OCI-LY7 (cell line): ENCODE measurements around the gene SPATA2. TPM values are rescaled to one million over a fixed set of nuclear protein-coding genes. Genes with fewer than 3 reads are reported as not detected.

Experiments used
- BruUV-seq: library from RNA; stranded (reverse); fragments of 400-500 nt; replicated peaks from 2 replicates; lab custom pipeline; 2021; lab: Mats Ljungman, UMichigan
- CTCF ChIA-PET: fragments of 300-600 bp; sonication (Branson Sonifier 250); formaldehyde crosslinking; loops from one replicate; lab custom pipeline; 2022; ENCODE audit warnings: antibody characterized with exemption; ENCODE audit not compliant: unreplicated experiment; lab: Charles Lee
- POLR2A ChIA-PET: fragments of 300-600 bp; sonication (Branson Sonifier 250); formaldehyde crosslinking; loops from one replicate; lab custom pipeline; 2022; ENCODE audit warnings: antibody characterized with exemption; lab: Charles Lee
- DNase-seq: peaks from one replicate; pipeline ENCODE4 v3.0.0-alpha.2; 2015; ENCODE audit warnings: low spot score
- H2AFZ ChIP-seq: fragments of 200-600 bp; sonication (generic), shearing (Covaris generic); 2 replicates; pipeline ENCODE4 v1.6.1; 2014; ENCODE audit warnings: mild to moderate bottlenecking, antibody characterized with exemption, low read length, moderate library complexity
- H3K27ac ChIP-seq: fragments of 200-600 bp; sonication (generic); 2 replicates; pipeline ENCODE4 v1.5.1; 2014; ENCODE audit warnings: mixed run types, low read depth, mild to moderate bottlenecking, moderate library complexity, low read length, inconsistent platforms; ENCODE audit not compliant: poor library complexity, severe bottlenecking
- H3K36me3 ChIP-seq: fragments of 200-600 bp; sonication (generic); 2 replicates; pipeline ENCODE4 v1.6.1; 2014; ENCODE audit warnings: mild to moderate bottlenecking, antibody characterized with exemption, low read length, moderate library complexity, mixed read lengths; ENCODE audit not compliant: insufficient read depth
- H3K4me1 ChIP-seq: fragments of 200-600 bp; sonication (generic); 2 replicates; pipeline ENCODE4 v1.5.1; 2014; ENCODE audit warnings: mild to moderate bottlenecking, low read length; ENCODE audit not compliant: insufficient read depth, poor library complexity, severe bottlenecking
- H3K4me2 ChIP-seq: fragments of 200-600 bp; sonication (generic); 2 replicates; pipeline ENCODE4 v1.6.1; 2014; ENCODE audit warnings: mild to moderate bottlenecking, low read length
- H3K4me3 ChIP-seq: fragments of 200-600 bp; sonication (generic); 2 replicates; pipeline ENCODE4 v1.5.1; 2014; ENCODE audit warnings: mild to moderate bottlenecking, low read depth, low read length; ENCODE audit not compliant: poor library complexity, severe bottlenecking
- H3K79me2 ChIP-seq: fragments of 200-600 bp; sonication (generic); 2 replicates; pipeline ENCODE4 v1.6.1; 2016; ENCODE audit warnings: low read depth, mild to moderate bottlenecking, low read length, moderate library complexity, mixed read lengths; ENCODE audit not compliant: insufficient read depth
- H3K9me2 ChIP-seq: fragments of 200-600 bp; sonication (generic); 2 replicates; pipeline ENCODE4 v1.6.1; 2016; ENCODE audit warnings: mild to moderate bottlenecking, low read length, mixed read lengths; ENCODE audit not compliant: insufficient read depth
- H3K9me3 ChIP-seq: fragments of 200-600 bp; sonication (generic); 2 replicates; pipeline ENCODE4 v1.6.1; 2014; ENCODE audit warnings: mild to moderate bottlenecking, mixed run types, low read length, mixed read lengths
- H4K20me1 ChIP-seq: fragments of 200-600 bp; sonication (generic); 2 replicates; pipeline ENCODE4 v1.6.1; 2014; ENCODE audit warnings: mild to moderate bottlenecking, antibody characterized with exemption, low read length, moderate library complexity, mixed read lengths; ENCODE audit not compliant: insufficient read depth
- EZH2phosphoT487 ChIP-seq: fragments of 200-600 bp; sonication (generic); IDR thresholded peaks from 2 replicates; pipeline ENCODE4 v1.6.1; 2018; ENCODE audit warnings: low read depth, borderline replicate concordance, mild to moderate bottlenecking, mixed run types, antibody characterized with exemption, low read length, moderate library complexity, mixed read lengths
- intact Hi-C: fragments of 100-400 bp; cut with micrococcal nuclease; formaldehyde crosslinking; loops from one replicate; pipeline ENCODE4 v1.10.0; 2022; ENCODE audit not compliant: unreplicated experiment
- total RNA-seq, 2 experiments: library from RNA; depleted of rRNA in 1 of 2; stranded (reverse); fragments of >200 nt in 1 of 2; shearing (Covaris generic) in 1 of 2; gene quantifications; 2 replicates each; pipeline ENCODE4 v1.2.3, GENCODE V29; 2014 to 2022
- TF ChIP-seq, protein P1 (sequence below): fragments of 200-600 bp; sonication (generic); conservative IDR thresholded peaks from 2 replicates; pipeline ENCODE4 v1.5.1; 2014; ENCODE audit warnings: mild to moderate bottlenecking, antibody characterized with exemption, low read length, moderate library complexity, mixed read lengths

The SPATA2 gene
- total RNA-seq, 2 experiments from 2014 or later = 3.9 to 8.1 TPM

DNA sequence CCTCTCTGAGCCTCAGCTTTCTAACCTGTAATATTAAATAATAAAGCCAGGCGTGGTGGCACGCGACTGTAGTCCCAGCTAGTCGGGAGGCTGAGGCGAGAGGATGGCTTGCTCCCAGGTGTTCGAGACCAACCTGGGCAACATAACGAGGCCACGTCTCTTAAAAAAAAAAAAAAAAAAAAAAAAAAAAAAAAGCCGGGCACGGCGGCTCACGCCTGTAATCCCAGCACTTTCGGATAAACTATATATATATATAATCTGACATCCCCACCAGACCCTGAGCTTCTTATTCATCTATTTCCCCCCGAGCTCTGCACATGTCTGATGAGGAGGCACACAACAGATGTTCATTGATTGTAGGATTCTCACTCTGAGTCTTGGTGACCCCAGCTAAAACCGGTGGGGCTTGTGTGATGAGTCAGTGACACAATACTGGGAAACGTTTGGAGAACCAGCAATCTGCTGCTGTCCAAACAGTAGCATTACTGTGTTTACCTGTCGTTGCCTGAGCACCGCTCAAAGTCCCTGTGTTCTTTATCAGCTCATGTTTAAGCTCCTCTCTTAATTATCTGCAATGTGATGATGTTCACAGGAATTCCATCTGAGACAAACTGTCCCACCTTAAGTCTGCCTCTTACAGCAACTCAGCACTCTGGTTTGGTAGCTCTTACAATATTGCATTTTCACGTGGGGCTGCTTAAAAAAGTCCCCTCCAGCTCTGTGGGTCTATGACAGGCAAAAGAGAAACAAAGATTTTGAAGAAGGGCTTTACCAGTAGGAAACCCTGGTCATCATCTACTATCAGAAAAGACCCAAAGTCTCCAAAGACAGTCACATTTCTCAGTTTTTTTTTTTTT is 1.0 kb upstream of the SPATA2 start:
- POLR2A ChIA-PET = interaction anchor here (0.5 to 2.7 kb wide), 11 partner anchors 13 to 878 kb away, joined by 3 to 13 read pairs (median 4); partner anchors contain the start of genes BCAS4, PTPN1 and RNF114
- CTCF ChIA-PET = interaction anchor here (0.9 kb wide), 3 partner anchors 19 to 308 kb away, joined by 3 to 4 read pairs (median 3); no protein-coding TSS in a partner anchor

GRCh38 chr20:49915118-49915379 is 280 bp downstream of the SPATA2 start:
- no TSS peak for BruUV-seq
- Histone ChIP-seq H3K9me3 (no peaks in the 10 kb centered on the region), H3K4me3 (peak overlapping the region; percentile 98), H3K79me2 (peaks cover 36% of the 10 kb centered on the region), H3K4me1 (peaks cover 29% of the 10 kb centered on the region), H4K20me1 (peaks cover 4% of the 10 kb centered on the region; the same call in 1 of the 2 replicates), H3K4me2 (peak overlapping the region; percentile 100), H3K36me3 (peaks cover 5% of the 10 kb centered on the region; the same call in 1 of the 2 replicates), H3K27ac (peak overlapping the region; percentile 87), H2AFZ (peak overlapping the region; percentile 86), H3K9me2 (no peaks in the 10 kb centered on the region)
- CTCF ChIA-PET = interaction anchor here (1.7 kb wide), 1 partner anchor 11 kb away, joined by 4 read pairs; no protein-coding TSS in a partner anchor
- POLR2A ChIA-PET = interaction anchor here (0.9 to 1.2 kb wide), 2 partner anchors 18 to 22 kb away, joined by 3 read pairs; partner anchors contain the start of gene RNF114
- intact Hi-C loops = loop anchor here (1.0 to 2.0 kb wide), 2 partner anchors 14 to 21 kb away; partner anchors contain the start of gene RNF114
- DNase-seq = no peak
- TF ChIP-seq EZH2phosphoT487 = no peak
- TF ChIP-seq, protein P1, sequence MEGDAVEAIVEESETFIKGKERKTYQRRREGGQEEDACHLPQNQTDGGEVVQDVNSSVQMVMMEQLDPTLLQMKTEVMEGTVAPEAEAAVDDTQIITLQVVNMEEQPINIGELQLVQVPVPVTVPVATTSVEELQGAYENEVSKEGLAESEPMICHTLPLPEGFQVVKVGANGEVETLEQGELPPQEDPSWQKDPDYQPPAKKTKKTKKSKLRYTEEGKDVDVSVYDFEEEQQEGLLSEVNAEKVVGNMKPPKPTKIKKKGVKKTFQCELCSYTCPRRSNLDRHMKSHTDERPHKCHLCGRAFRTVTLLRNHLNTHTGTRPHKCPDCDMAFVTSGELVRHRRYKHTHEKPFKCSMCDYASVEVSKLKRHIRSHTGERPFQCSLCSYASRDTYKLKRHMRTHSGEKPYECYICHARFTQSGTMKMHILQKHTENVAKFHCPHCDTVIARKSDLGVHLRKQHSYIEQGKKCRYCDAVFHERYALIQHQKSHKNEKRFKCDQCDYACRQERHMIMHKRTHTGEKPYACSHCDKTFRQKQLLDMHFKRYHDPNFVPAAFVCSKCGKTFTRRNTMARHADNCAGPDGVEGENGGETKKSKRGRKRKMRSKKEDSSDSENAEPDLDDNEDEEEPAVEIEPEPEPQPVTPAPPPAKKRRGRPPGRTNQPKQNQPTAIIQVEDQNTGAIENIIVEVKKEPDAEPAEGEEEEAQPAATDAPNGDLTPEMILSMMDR = peak; percentile 40; the same call in 1 of the 2 replicates

More for the DNA sequence above, 1.0 kb upstream of the SPATA2 start:
- Histone ChIP-seq H3K79me2 (peaks cover 36% of the 10 kb centered on the region), H3K9me3 (no peaks in the 10 kb centered on the region), H3K9me2 (no peaks in the 10 kb centered on the region), H4K20me1 (0 out of 2 replicates have a peak, but pooled peaks cover 4% of the 10 kb centered on the region), H3K4me1 (peaks cover 29% of the 10 kb centered on the region), H3K36me3 (no peaks in the 10 kb centered on the region), H3K4me3 (peak overlapping the region; percentile 98), H3K27ac (peak overlapping the region; percentile 87), H3K4me2 (peak overlapping the region; percentile 100), H2AFZ (peak overlapping the region; percentile 86)
- no TSS peak for BruUV-seq
- TF ChIP-seq, protein P1 = no peak
- no peak for TF ChIP-seq EZH2phosphoT487
- peak; percentile 51 for DNase-seq
- intact Hi-C loops = no loop called here
